ENCODE measurements around the gene BNIP3.

Gene BNIP3

DNA sequence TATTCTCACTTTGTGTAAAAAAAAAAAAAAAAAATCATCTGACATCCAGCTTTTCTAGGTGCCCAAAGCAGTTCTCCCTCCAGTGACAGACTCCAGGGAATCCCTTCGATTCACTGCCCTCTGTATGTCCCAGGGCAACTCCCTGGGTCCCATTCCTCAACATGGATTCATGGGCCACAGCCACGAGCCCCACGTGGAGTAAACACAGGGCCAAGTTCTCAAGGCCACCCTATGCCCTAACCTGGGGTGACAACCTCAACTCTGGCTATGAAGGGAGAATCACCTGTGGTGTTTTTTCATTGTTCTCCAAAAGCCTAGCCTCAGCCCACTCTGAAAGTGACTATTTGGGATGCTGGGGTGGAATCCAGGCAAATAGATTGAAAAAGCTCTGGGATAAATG is 3.4 kb downstream of the BNIP3 start:
- no peak for DNase-seq (ENCODE audit: low read depth in 2 of 2)

DNA sequence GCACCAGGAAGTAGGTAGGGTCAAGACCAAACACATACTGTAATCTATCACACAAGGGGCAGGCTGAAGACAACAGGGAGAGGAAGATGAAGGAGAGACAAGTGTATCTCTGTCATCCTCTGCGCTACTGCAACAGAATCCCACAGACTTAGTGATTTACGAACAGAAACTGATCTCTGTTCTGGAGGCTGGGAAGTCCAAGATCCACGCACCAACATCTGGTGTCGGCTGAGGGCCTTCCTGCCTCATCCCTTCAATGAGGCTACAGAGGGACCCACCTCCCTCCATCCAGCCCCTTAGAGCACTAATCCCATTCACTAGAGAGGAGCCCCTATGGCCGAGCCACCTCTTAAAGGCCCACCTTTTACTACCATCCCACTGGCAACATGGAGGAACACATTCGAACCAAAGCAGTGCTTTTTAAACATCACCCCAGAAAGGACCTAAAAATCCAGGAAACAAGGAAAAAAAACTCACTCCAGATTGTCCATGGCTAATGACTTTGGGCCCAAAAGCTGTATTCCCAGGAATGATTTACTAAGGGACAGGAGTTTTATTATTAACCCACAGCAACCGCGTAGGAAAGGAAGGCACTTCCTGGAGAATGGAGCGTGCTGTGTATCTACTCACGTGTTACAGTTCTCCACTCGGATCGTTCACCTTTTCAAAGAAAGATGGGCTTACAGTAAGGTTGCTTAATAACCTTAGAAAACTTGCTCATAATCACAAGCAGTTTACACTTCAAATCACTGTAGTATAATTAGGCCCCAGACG is 4.2 kb downstream of the BNIP3 start:
- no peak for DNase-seq (ENCODE audit: low read depth in 2 of 2)

DNA sequence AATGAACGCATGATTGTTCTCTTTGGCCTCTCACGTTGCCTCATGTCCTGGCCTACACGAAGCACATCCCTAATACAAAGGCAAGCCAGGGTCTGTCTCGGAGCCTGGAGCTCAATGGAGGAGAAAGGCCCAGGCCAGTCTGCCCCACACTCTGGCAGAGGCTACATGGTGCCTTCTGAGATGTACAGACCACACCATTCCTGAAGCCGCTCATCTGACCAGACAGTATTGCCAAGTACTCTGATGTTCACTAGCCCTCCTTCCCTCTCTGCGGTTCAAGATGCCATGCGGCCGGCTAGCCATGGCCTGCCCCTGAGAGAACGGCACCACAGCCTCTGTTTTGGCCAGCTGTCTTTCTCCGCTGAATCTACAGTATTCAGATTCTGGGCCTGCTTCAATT is 5.9 kb downstream of the BNIP3 start:
- no peak for DNase-seq (ENCODE audit: low read depth in 2 of 2)

DNA sequence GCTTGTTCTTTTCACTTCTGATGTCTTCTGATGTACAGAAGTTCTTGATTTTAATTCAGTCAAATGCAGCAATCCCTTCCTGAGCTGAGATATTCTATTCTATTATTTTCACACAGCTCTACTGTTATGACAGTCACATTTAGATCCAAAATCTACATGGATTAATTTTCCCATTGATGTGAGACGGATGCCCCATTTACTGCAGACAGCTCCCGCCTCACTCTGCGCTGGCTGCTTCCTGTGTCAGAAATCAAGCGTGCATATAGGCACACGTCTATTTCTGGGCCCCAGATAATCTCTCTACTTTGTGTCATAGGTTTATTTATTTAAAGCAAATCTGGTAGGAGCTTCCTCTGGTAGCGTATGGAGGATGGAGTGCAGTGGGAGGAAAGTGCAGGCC is 6.7 kb downstream of the BNIP3 start:
- DNase-seq (ENCODE audit: low read depth in 2 of 2) = no peak

DNA sequence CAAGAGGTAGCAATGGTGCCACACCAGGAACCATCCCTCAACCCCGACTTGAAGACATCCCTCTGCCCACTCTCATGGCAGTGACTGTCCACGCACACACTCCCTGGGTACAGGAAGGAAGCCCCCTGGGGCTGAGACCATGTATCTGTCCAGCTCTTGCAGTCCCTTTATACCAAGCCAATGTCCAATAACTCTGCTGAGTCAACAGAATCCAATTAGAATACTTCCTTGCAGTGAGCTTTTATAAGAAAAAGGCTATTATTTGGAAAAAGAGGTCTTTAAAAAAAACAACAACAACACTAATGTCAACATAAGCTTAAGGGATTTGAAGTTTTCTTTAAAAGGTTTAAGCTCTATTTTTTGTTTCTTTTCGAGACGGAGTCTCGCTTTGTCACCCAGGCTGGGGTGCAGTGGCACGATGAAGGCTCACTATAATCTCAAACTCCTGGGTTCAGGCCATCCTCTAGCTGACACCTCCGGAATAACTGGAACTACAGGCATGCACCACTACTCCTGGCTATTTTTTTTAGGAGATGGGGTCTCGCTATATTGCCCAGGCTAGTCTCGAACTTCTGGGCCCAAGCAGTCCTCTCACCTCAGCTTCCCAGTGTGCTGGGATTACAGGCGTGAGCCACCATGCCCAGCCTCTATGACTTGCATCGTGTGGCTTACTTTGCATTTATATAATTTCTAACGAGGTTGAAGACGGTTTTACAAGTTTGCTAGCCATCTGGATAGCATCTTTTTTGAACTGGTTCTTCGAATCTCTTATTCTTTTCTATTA is 7.5 kb downstream of the BNIP3 start:
- no peak for DNase-seq (ENCODE audit: low read depth in 2 of 2)

DNA sequence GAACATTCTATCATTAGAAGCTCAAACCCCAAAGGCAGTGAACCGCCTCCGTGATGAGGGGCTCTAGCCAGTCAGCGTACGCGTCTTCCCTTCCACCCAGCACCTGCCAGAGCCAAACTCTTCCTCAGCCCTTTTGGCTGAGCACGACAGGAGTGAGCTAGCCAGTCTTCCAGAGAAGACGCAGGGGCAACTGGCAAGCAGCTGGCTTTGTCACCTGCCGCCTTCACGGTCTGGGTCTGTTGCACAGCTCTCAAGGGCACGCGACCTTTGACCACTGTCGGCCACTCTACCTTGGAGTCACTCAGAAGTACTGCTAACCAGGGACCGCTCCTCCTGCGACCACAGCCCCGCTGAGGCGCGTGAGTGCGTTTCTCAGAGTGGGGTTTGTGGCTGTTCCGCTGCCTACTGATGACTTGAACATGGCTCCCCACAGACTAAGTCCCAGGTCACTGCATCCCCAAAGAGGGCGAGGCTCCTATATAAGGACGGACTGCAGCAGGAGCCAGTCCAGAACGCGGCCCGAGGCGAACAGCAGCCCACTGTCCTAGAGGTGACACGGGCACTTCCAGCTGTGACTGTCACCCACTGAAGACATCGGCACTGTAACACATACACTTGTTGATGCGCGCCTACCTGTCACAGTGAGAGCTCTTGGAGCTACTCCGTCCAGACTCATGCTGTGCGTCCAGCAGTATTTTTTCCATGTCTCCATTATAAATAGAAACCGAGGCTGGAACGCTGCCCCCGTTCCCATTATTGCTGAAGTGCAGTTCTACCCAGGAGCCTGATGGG is 8.4 kb downstream of the BNIP3 start:
- no peak for DNase-seq (ENCODE audit: low read depth in 2 of 2)

DNA sequence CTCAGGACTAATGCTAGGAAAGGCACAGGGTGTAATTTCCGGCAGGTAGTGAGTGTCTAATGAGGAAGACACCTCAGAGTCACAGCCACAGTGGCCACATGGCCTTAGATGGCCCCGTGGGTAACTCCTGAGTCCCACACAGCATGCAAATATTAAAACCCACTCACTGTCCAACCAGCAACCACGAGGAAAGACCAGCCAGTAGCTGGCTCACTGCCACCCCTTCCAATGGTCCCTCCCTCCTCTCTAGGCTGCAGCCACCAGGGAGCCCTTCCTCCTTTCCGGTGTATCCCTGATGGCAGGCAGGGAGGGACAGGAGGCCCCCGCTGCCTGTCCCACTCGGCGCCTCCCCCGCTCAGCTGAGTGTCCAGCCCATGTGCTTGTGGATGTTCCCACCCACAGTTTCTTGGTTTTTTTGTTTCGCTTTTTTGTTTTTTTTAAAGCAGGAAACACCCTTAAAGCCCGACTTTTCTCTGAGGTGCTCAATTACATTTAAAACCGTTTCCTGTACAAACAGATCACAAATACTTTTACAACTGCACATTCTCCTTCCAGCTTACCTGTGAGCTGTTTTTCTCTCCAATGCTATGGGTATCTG is 9.2 kb downstream of the BNIP3 start:
- DNase-seq (ENCODE audit: low read depth in 2 of 2) = no peak

DNA sequence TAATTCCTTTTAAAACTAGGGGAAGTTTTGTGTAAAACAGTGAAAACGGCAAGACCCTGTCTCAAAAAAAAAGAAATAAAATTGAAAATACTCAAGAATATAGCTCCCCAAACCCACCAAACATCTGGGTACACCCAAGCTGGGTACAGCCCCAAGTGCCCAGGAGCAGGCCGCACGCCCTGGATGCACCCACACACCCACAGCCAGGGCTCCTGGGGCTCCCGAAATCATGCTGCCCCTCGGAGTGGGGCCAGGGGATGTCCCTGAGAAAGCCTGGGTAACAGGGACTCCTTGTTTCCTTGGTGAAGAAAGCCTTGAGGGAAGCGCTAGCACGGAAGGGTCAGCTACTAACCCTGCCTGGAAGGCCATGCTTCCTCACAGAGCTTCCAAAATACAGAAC is 10.1 kb downstream of the BNIP3 start:
- DNase-seq (ENCODE audit: low read depth in 2 of 2) = no peak

DNA sequence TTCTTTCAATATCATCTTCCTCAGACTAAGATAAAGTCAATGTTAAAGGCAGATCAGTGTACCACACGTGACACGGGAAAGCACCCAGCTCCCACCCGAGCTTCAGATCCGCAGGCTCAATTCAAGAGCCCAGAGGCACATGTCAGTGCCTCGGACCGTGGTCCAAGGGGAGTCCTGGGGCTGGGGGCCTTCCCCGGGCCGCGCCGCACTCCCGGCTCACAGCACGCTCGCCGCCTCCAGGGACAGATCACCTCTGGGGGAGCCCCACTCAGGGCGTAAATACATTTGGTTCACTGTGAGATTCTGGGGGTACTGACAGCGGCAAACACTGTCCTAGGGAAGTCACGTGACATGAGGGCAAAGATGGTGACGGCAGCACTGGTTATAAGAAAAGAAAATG is 10.8 kb downstream of the BNIP3 start:
- no peak for DNase-seq (ENCODE audit: low read depth in 2 of 2)

DNA sequence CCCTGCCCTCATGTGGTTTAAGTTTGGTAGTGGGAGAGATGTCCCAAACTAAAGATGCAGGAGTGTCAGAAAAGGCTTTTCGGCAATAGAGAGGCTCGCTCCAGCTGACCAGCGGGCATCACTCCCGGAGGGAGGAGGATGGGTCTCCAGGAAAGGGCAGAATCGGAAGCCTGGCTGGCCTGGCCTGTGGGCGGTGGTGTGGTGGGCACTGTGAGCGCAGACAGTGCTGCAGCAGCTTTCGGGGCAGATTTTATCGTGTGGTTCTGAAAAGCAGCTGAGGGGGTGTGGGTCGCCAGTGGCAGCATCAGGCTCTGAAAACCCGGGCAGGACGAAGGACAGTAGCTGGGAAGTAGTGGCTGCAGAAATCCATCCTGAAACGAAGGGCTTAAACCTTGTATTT is 12.8 kb downstream of the BNIP3 start:
- no peak for DNase-seq (ENCODE audit: low read depth in 2 of 2)

DNA sequence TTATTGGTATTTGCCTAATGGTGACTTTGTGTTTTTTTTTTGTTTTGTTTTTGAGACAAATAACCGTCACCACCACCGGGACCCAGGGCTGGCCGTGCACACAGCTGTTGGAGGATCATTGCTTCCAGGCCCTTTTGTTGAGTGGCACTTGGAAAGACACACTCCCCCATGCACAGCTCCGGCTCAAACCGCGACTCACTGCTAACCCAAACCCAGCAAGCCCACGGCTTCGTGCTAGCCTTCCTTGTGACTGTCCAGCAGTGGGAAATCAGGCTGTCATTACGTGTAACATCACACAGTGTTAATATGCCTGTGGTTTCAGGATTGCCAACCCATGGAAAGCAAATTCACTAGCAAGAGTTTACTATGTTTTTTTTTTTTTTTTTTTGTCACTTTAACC is 17.4 kb downstream of the BNIP3 start:
- no peak for DNase-seq (ENCODE audit: low read depth in 2 of 2)

DNA sequence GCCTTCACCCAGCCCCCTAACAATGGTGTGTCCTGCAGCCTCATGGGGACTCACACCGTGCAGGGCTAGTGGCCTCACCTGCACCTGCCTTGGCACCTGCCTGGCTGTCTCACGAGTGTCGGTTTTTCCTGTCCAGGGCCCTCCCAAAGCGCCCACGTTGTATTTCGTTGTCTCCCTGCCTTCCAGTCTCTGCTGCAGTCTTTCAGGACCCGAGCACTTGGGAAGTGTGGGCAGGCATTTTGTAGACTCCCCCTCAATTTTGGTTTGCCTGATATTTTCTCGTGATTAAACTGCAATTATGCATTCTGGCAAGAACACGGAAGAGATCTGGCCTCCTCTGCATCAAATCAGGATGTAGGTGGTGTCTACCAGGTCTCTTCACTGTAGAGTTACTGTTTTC is 17.9 kb downstream of the BNIP3 start:
- no peak for DNase-seq (ENCODE audit: low read depth in 2 of 2)

DNA sequence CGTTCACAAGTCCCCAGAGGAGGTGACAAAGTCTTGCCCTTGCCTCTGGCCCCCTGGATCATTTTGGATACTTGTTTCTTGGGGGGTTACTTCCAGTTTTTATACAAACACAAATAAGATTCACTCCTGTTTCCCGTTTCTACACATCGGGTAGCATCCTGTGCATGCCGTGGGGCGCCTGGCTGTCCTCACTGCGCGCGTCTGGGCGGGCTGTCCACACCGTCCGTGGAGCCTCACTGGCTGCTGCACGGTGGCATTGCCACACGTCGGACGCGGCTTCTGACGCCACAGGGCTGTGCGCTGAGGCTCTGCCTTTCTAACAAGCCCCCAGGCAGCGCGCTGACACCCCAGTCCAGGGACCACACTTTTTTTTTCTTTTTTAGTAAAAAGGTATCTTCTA is 18.4 kb downstream of the BNIP3 start:
- DNase-seq (ENCODE audit: low read depth in 2 of 2) = no peak

DNA sequence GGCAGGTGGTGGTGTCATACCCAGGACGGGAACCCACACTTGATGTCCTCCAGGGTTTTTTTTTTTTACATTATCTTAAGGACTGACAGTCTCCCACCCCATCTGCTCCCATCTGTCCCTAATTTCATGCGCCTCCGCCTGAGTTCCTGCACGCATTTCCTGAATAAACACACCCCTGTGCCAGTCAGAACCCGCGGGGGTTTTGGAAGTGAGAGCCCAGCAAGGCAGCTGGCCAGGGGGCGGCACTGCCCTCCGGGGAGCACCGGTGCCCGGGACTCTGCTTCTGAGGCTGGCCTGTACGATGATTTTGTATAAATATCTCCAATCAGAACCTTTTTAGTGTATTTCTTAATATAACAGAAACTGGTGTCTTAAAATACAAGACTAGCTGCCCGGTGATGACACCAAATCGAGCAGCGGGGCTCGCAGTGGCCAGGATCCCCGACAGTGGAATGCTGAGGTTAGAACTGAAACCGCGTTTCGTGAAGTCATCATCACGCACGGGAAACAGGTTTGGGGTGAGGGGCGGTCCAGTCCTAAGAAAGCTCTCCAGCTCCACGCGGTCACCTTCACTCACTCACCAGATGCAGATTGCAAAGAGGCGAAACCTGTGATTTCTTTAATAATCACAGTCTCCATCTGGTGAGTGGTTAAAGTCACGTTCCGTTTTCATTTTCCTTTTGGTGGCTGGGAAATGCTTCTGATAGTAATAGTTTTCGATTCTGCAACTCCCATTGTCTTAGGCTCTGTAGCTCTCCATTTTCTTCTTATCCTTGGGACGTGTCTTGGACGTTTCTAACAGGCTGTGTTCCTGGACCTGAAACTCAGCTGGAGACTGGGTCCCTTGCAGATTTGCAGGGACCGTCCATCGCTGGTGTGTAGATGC is 19.7 kb downstream of the BNIP3 start:
- no peak for DNase-seq (ENCODE audit: low read depth in 2 of 2)

DNA sequence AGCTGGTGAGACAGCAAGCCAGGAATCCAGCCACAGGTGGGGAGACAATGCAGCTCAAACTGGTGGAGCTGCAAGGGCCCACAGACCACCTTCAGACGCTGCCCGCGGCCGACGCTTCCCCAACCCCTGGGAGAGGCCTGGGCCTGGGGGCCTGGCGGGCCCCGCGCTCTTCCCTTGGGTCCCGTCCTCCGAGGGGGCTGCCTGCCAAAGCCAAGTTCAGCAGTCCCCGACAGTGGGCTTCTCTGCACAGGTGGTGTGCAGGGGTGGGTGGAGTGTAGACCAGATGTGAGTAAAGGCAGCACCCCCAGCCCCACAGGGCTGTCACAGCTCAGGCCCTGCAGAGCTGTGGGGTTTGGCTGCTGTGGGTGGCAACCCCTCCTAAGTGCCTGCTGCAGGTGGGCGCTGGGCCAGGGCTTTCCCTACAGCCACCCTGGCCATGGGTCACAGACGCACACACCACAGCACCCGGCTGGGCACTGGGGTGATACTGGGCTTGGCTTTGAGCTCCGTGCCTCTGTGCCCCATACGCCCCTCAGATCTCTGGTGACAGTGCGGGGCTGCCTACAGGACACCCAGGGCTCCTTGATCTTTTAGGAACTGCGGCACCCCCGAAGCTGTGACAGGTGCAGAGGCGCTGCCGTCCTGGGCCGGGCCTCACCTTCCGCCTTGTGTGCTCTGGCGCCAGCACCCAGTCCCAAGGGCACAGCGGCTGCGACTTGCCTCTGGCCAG is 20.5 kb downstream of the BNIP3 start:
- DNase-seq (ENCODE audit: low read depth in 2 of 2) = no peak

DNA sequence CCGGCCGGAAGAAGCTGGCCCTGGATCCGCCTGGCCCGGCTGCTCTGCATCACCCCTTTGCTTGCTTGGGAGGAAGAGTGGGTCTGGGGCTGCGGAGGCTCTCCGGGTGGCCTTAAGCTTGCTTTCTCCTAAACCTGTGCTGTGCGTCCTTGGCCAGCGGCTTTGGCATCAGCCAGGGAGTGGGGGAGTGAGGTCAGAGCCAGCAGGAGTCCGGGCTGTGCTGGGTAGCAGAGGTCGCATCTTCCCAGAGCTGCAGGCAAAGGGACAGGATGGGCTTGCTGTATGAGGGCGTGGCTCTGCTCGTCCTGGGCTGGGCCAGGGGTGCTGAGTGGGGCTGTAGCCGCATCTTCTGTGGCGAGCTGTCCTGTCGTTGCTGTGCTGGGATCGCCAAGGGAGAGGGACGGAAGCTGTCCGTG is 21.1 kb downstream of the BNIP3 start:
- no peak for DNase-seq (ENCODE audit: low read depth in 2 of 2)

DNA sequence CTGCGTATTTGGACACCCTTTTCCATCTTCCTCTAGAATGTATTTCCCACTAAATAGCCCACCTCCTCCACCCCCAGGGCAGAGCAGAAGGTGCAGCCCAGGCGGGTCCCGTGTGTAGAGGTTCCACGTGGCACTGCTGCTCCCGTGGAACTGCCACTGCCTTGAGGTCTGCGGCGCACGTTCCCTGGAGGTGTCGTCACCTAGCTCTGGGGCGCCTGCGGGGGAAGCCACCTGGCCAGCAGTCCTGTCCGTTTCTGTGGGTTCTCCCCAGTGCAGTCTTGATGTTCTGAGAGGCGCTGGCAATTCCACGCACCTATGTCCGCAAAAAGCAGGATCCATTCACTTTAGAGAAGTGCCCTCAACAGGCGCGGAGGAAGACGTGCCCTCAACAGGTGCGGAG is 21.9 kb downstream of the BNIP3 start:
- DNase-seq (ENCODE audit: low read depth in 2 of 2) = no peak

DNA sequence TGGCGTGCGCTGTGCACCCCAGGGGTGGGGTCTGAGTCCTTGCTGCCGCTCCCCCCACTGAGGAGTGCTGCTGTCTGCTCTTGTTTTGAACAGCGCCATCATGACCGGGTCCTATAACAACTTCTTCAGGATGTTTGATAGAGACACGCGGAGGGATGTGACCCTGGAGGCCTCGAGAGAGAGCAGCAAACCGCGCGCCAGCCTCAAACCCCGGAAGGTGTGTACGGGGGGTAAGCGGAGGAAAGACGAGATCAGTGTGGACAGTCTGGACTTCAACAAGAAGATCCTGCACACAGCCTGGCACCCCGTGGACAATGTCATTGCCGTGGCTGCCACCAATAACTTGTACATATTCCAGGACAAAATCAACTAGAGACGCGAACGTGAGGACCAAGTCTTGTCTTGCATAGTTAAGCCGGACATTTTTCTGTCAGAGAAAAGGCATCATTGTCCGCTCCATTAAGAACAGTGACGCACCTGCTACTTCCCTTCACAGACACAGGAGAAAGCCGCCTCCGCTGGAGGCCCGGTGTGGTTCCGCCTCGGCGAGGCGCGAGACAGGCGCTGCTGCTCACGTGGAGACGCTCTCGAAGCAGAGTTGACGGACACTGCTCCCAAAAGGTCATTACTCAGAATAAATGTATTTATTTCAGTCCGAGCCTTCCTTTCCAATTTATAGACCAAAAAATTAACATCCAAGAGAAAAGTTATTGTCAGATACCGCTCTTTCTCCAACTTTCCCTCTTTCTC is 26.0 kb downstream of the BNIP3 start:
- no peak for DNase-seq (ENCODE audit: low read depth in 2 of 2)

DNA sequence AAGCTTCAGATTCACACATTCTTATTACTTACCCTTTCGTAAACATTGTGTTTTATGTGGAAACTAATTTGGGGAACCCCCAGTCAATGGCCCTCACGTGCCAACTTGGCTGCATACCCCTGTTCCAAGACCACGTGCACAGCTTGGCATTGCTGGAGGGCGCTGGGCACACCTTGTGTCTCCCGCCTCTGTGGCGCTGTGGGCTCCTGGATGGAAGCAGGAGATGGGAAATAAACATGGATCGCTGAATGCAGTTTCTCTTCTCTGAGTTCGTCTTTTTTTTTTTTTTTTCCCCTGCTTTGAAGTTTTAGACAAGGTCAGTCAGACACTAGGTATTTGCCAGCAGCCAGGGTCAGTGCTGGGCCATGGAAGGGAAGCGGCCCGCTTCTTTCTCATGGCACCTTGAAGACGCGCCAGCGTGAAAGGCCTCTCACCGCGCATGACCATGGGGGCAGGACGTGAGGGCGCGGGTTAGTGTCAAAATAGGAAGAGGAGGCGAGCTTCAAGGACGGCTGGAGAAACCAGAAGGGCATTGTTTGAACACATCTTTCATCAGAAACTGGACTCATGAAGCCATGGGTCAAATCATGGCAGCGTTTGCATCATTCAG is 27.3 kb downstream of the BNIP3 start:
- no peak for DNase-seq (ENCODE audit: low read depth in 2 of 2)

All from stimulated activated CD8-positive, alpha-beta memory T cell treated with anti-CD3 and anti-CD28 coated beads, Interleukin-7, amount 100 ng/mL, for 4 hours (primary cell).